ENCODE data around the gene DSCAML1. TPM values are rescaled to one million over a fixed set of nuclear protein-coding genes. Genes with fewer than 3 reads are reported as not detected.

Gene DSCAML1
- total RNA-seq, 2 donors from 2014 or later = 0.67 to 1.3 TPM

DNA sequence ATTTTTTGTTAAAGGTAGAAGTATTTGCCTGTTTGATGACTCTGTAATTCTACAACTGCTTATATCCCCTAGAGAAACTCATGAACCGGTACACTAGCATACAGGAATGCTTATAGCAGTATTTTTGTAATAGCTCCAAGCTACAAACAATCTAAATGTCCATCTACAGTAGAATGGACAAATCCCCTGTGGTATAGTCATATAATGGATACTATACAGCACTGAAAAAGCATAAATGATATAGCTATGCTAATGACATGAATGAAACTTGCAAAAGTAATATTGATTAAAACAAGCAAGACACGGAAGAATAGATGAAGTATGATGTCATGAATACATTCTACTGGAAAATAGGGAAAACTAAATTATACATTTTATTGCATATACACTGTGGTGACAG, 326.4 kb downstream of the DSCAML1 start:
- H3K9me3 ChIP-seq = no peaks in the 10 kb centered on the region

DNA sequence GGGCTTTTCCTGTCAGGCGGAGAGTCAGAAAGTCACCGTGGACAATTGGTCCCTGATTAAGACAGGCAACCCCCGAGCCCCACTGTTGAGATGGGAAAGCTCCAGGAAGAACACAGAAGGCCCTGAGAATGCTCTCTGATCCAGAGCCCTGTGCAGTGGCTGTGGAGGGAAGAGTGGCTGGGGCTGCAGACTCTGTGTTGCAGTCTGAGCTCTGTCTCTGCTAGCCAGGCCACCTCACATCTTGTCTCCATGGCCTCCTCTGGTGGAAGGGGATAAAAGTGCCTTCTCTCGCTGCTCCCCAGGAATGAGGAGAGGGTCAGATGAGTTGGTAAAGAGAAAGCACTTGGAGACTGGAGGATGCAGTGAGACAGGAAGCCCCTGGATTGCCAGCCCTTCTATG, 328.1 kb downstream of the DSCAML1 start:
- Histone ChIP-seq H3K4me1 (no peaks in the 10 kb centered on the region), H3K36me3 (no peaks in the 10 kb centered on the region), H3K27me3 (no peaks in the 10 kb centered on the region), H3K27ac (no peak overlapping the region), H3K4me3 (no peak overlapping the region), H3K9me3 (no peaks in the 10 kb centered on the region)
- TF ChIP-seq, protein P1, sequence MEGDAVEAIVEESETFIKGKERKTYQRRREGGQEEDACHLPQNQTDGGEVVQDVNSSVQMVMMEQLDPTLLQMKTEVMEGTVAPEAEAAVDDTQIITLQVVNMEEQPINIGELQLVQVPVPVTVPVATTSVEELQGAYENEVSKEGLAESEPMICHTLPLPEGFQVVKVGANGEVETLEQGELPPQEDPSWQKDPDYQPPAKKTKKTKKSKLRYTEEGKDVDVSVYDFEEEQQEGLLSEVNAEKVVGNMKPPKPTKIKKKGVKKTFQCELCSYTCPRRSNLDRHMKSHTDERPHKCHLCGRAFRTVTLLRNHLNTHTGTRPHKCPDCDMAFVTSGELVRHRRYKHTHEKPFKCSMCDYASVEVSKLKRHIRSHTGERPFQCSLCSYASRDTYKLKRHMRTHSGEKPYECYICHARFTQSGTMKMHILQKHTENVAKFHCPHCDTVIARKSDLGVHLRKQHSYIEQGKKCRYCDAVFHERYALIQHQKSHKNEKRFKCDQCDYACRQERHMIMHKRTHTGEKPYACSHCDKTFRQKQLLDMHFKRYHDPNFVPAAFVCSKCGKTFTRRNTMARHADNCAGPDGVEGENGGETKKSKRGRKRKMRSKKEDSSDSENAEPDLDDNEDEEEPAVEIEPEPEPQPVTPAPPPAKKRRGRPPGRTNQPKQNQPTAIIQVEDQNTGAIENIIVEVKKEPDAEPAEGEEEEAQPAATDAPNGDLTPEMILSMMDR (IDR thresholded peaks at IDR 0.05) = no peak
- no peak for DNase-seq (ENCODE audit: low spot score)

More for the DNA sequence above, 326.4 kb downstream of the DSCAML1 start:
- Histone ChIP-seq H3K27me3 (no peaks in the 10 kb centered on the region), H3K4me3 (no peak overlapping the region), H3K27ac (no peak overlapping the region), H3K4me1 (no peaks in the 10 kb centered on the region), H3K36me3 (no peaks in the 10 kb centered on the region)
- TF ChIP-seq, protein P1 (IDR thresholded peaks at IDR 0.05) = no peak
- DNase-seq (ENCODE audit: low spot score) = no peak

DNA sequence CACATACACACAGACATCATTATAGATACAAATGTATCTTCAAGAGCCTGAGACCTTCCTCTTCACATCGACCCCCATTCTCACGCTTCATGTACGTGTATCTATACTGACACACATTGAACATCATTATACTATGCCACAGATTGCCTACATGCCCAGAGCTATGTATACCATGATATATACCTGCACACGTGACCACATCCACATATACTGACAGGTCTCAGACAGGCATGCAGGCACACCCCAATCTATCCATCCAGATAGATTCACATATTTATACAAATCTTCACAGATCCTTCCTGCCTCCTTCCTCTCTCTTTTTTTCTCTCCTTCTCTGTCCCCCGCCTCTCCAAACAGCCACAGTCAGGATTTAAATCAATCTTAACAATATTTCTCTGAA, 329.2 kb downstream of the DSCAML1 start:
- no peaks in the 10 kb centered on the region for H3K9me3 ChIP-seq
- no peaks in the 10 kb centered on the region for H3K4me1 ChIP-seq
- no peak overlapping the region for H3K4me3 ChIP-seq
- TF ChIP-seq, protein P1 (IDR thresholded peaks at IDR 0.05) = no peak
- H3K36me3 ChIP-seq = no peaks in the 10 kb centered on the region
- H3K27me3 ChIP-seq = no peaks in the 10 kb centered on the region
- no peak overlapping the region for H3K27ac ChIP-seq
- DNase-seq (ENCODE audit: low spot score) = no peak

DNA sequence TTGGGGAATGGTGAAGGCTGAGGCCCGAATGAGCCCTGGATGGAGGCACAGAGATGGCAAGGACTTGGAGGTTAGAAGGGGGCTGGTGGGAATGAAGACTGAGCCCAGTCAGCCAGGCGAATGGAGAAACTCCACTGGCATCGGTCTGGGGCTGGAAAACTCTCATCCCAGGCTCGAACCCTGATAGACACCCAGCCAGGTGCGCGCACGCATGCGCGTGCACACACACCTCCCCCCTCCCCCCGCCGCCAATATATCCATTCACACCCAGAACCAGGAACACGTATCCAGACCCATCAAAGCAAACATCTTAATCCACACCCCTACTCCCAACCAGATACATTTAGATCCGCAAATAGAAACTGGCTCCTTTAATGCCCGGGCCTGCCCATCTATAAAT, 330.1 kb downstream of the DSCAML1 start:
- TF ChIP-seq, protein P1 (IDR thresholded peaks at IDR 0.05) = no peak

DNA sequence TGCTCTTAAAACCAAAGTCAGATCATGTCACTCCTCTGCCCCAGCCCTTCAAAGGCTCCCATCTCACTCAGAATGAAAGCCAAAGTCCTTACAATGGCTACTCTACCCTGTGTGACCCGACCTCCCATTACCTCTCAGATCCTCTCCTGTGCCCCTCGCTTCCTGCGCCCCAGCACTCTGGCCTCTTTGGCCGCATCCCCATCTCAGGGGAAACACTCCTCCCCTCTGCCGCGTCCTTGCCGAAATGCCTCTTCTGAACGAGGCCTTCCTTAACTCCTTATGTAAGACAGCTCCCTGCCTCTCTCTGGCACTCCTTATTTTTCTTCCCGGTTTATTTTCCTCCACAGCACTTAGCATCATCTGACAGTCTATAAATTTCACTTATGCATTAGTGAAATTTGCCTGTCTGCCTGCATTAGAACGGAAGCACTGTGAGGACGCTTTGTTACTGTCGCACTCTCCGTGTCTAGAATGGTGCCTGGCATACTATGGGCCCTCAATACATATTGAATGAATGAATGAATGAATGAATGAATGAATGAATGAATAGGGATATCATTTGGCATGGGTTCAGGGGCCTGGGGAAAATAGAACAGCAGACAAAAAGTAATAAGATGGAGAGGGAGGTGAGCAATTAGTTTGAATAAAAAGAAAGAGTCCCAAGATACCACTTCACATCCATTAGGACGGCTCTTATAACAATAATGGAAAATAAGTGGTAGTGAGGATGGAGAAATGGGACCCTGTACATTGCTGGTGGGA, 331.6 kb downstream of the DSCAML1 start:
- Histone ChIP-seq H3K27me3 (no peaks in the 10 kb centered on the region), H3K36me3 (no peaks in the 10 kb centered on the region), H3K27ac (no peak overlapping the region), H3K4me1 (no peaks in the 10 kb centered on the region), H3K9me3 (no peaks in the 10 kb centered on the region), H3K4me3 (no peak overlapping the region)
- TF ChIP-seq, protein P1 (IDR thresholded peaks at IDR 0.05) = no peak
- DNase-seq (ENCODE audit: low spot score) = no peak

More for the DNA sequence above, 330.1 kb downstream of the DSCAML1 start:
- Histone ChIP-seq H3K36me3 (no peaks in the 10 kb centered on the region), H3K27me3 (no peaks in the 10 kb centered on the region), H3K4me3 (no peak overlapping the region), H3K4me1 (no peaks in the 10 kb centered on the region), H3K9me3 (no peaks in the 10 kb centered on the region), H3K27ac (no peak overlapping the region)
- DNase-seq (ENCODE audit: low spot score) = no peak

DNA sequence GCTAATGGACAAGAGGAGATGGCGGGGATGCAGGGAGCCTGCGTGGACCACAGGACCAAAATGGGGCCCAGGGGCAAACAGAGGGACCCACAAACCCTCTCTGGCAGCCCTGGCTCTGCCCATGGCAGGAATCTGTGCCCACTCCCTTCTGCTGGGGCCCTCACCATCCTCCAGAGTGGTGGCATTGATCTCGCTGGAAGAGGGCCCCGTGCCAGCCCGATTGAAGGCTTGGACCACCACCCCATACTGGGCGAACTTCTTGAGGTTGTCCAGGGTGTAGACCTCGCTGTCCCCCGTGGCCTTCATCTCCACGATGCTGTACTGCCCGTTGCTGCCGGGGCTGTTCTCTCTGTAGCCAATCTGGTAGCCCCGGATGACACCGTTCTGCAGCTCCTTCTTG, 332.2 kb downstream of the DSCAML1 start:
- TF ChIP-seq, protein P1 (IDR thresholded peaks at IDR 0.05) = no peak
- Histone ChIP-seq H3K9me3 (no peaks in the 10 kb centered on the region), H3K27me3 (no peaks in the 10 kb centered on the region), H3K27ac (no peak overlapping the region), H3K4me1 (no peaks in the 10 kb centered on the region), H3K36me3 (no peaks in the 10 kb centered on the region), H3K4me3 (no peak overlapping the region)
- no peak for DNase-seq (ENCODE audit: low spot score)

Data from right atrium auricular region (tissue), 2 donors.